Naive thymus-derived CD8-positive, alpha-beta T cell (primary cell): ENCODE data around the gene CCDC15. TPM values are rescaled to one million over a fixed set of nuclear protein-coding genes. Genes with fewer than 3 reads are reported as not detected.
"Not testable (repeated sequence)": the region's sequence is repeated elsewhere in the genome, so short reads cannot be mapped to it uniquely, and the experiment has no call there.

Source experiments
- ATAC-seq, 2 donors: fragments of 150-1000 bp; cut with Tn5 transposase in 1 of 2; sonication (Bioruptor Pico), chemical (Tn5 transposase) in 1 of 2; 1 replicate in 1 of 2; 2 replicates in 1 of 2; pipeline ENCODE4 v1.10.0; 2021; ENCODE audit warnings: mild to moderate bottlenecking in 2 of 2, moderate library complexity in 2 of 2
- POLR2A ChIA-PET: fragments of 350-600 bp; sonication (Branson Sonifier 250); formaldehyde crosslinking; loops from one replicate; lab custom pipeline; 2021; ENCODE audit warnings: antibody characterized with exemption; lab: Charles Lee
- DNase-seq, 10 donors: peaks; one replicate each; pipeline versions ENCODE4 v3.0.0 to v3.0.0-alpha.2; 2020 to 2022
- H3K27ac Mint-ChIP-seq, 10 donors: one replicate each; pipeline ENCODE4 v1.8.0; 2020 to 2022; ENCODE audit warnings: mild to moderate bottlenecking in 10 of 10, mixed read lengths in 10 of 10, moderate library complexity in 4 of 10, inconsistent platforms in 1 of 10
- H3K27me3 Mint-ChIP-seq, 5 donors: one replicate each; pipeline ENCODE4 v1.8.0; 2021 to 2022; ENCODE audit warnings: mixed read lengths in 5 of 5
- H3K36me3 Mint-ChIP-seq, 3 donors: one replicate each; pipeline ENCODE4 v1.8.0; 2020 to 2022; ENCODE audit warnings: mixed read lengths in 3 of 3, mild to moderate bottlenecking in 2 of 3, inconsistent platforms in 1 of 3
- H3K4me1 Mint-ChIP-seq, 4 donors: one replicate each; pipeline ENCODE4 v1.8.0; 2021 to 2022; ENCODE audit warnings: mixed read lengths in 4 of 4
- H3K4me3 Mint-ChIP-seq, 10 donors: one replicate each; pipeline ENCODE4 v1.8.0; 2020 to 2022; ENCODE audit warnings: mild to moderate bottlenecking in 10 of 10, mixed read lengths in 10 of 10, moderate library complexity in 6 of 10, inconsistent platforms in 1 of 10
- H3K9me3 Mint-ChIP-seq, 9 donors: one replicate each; pipeline ENCODE4 v1.8.0; 2020 to 2022; ENCODE audit warnings: mixed read lengths in 9 of 9, mild to moderate bottlenecking in 3 of 9, inconsistent platforms in 1 of 9, moderate library complexity in 1 of 9
- polyA plus RNA-seq, 3 donors: library from polyadenylated mRNA; unstranded; fragments of 300-500 nt; fragmentation: Illumina TruSeq; gene quantifications; one replicate each; pipeline ENCODE4 v1.2.3, GENCODE V29; 2021
- total RNA-seq, 8 experiments: library from RNA in 2 of 8; stranded (reverse) in 2 of 8; gene quantifications; one replicate each; pipeline ENCODE4 v1.2.3 and lab custom pipeline; 2021 to 2026

Gene CCDC15
- total and polyA plus RNA-seq, 5 experiments from 2014 or later: 1.5 to 2.8 (median 2.2) TPM

GRCh38 chr11:125090151-125090550 is 136.1 kb downstream of the CCDC15 start:
- not testable (repeated sequence) for H3K9me3 Mint-ChIP-seq, DNase-seq, ATAC-seq, H3K4me3 Mint-ChIP-seq, H3K27me3 Mint-ChIP-seq, H3K36me3 Mint-ChIP-seq
- Mint-ChIP-seq H3K4me1 (peaks cover 0 to 11% (median 2%) of the 10 kb centered on the region in 4 donors), H3K27ac (peak overlapping the region in 1 of 10 donors; percentile 43)
- POLR2A ChIA-PET: interaction anchor here (1.0 kb wide), 1 partner anchor 137 kb away, joined by 3 read pairs; the partner anchor contains the start of gene CCDC15

- Mint-ChIP-seq H3K9me3 (no peaks in the 10 kb centered on the region), H3K36me3 (peaks cover 0 to 12% (median 3%) of the 10 kb centered on the region in 3 donors), H3K4me3 (no peak overlapping the region), H3K4me1 (peaks cover 0 to 11% (median 2%) of the 10 kb centered on the region in 4 donors), H3K27me3 (no peaks in the 10 kb centered on the region), H3K27ac (peak overlapping the region in 2 of 10 donors; percentile 37 to 74)
- ATAC-seq (no peak), DNase-seq (no peak)
- POLR2A ChIA-PET: interaction anchor here (0.5 to 1.0 kb wide), 2 partner anchors 32 to 137 kb away, joined by 3 to 4 read pairs; partner anchors contain the start of gene CCDC15
Measured at GRCh38 chr11:125090816-125091215, 136.8 kb downstream of the CCDC15 start.

Other genes starting within 250 kb of the CCDC15 start
- under 1 TPM; 0.68 to 0.69 TPM for gene NRGN, start 214.3 kb upstream of the CCDC15 start, total RNA-seq
- gene NRGN, start 214.3 kb upstream of the CCDC15 start, polyA plus RNA-seq: under 1 TPM in 2 of 3 donors, not detected in 1; 0.14 to 0.20 TPM
- 1 to 10 TPM; 1.8 to 2.0 TPM for gene VSIG2, start 201.9 kb upstream of the CCDC15 start, total RNA-seq
- gene VSIG2, start 201.9 kb upstream of the CCDC15 start, polyA plus RNA-seq: under 1 TPM; 0.28 to 0.44 (median 0.34) TPM
- gene ESAM, start 191.9 kb upstream of the CCDC15 start, total RNA-seq: 1 to 10 TPM; 2.8 to 3.0 TPM
- gene ESAM, start 191.9 kb upstream of the CCDC15 start, polyA plus RNA-seq: 1 to 10 TPM; 1.9 to 2.6 (median 2.5) TPM
- gene MSANTD2, start 153.8 kb upstream of the CCDC15 start, total RNA-seq: 10 to 100 TPM; 23.0 to 25.5 TPM
- 1 to 10 TPM; 3.5 to 4.2 (median 4.0) TPM for gene MSANTD2, start 153.8 kb upstream of the CCDC15 start, polyA plus RNA-seq
- 10 to 100 TPM; 49.4 to 55.0 TPM for gene ROBO3, start 88.8 kb upstream of the CCDC15 start, total RNA-seq
- gene ROBO3, start 88.8 kb upstream of the CCDC15 start, polyA plus RNA-seq: 1 to 10 TPM; 5.8 to 7.0 (median 6.9) TPM
- not detected for gene ROBO4, start 56.3 kb upstream of the CCDC15 start, total RNA-seq
- under 1 TPM in 1 of 3 donors, not detected in 2; 0.04 TPM for gene ROBO4, start 56.3 kb upstream of the CCDC15 start, polyA plus RNA-seq
- gene HEPN1, start 35.0 kb upstream of the CCDC15 start, total RNA-seq: not detected
- not detected for gene HEPN1, start 35.0 kb upstream of the CCDC15 start, polyA plus RNA-seq
- gene HEPACAM, start 18.2 kb upstream of the CCDC15 start, total RNA-seq: not detected
- not detected for gene HEPACAM, start 18.2 kb upstream of the CCDC15 start, polyA plus RNA-seq
- 1 to 10 TPM; 1.2 to 2.4 TPM for gene SLC37A2, start 109.1 kb downstream of the CCDC15 start, total RNA-seq
- gene SLC37A2, start 109.1 kb downstream of the CCDC15 start, polyA plus RNA-seq: under 1 TPM in 2 of 3 donors, not detected in 1; 0.04 to 0.13 TPM
- gene TMEM218, start 157.4 kb downstream of the CCDC15 start, total RNA-seq: 10 to 100 TPM; 12.2 to 13.7 TPM
- gene TMEM218, start 157.4 kb downstream of the CCDC15 start, polyA plus RNA-seq: 10 to 100 TPM; 30.0 to 40.1 (median 35.3) TPM
- not detected for gene PKNOX2, start 210.5 kb downstream of the CCDC15 start, total RNA-seq
- not detected for gene PKNOX2, start 210.5 kb downstream of the CCDC15 start, polyA plus RNA-seq